SW480 (cell line): ENCODE data around the gene ZCWPW1.
"Not testable (repeated sequence)": the region's sequence is repeated elsewhere in the genome, so short reads cannot be mapped to it uniquely, and the experiment has no call there.

Experiments used
- DNase-seq: peaks from one replicate; pipeline ENCODE4 v3.0.0-alpha.2; 2016; ENCODE audit warnings: low spot score

ZCWPW1 gene

DNA sequence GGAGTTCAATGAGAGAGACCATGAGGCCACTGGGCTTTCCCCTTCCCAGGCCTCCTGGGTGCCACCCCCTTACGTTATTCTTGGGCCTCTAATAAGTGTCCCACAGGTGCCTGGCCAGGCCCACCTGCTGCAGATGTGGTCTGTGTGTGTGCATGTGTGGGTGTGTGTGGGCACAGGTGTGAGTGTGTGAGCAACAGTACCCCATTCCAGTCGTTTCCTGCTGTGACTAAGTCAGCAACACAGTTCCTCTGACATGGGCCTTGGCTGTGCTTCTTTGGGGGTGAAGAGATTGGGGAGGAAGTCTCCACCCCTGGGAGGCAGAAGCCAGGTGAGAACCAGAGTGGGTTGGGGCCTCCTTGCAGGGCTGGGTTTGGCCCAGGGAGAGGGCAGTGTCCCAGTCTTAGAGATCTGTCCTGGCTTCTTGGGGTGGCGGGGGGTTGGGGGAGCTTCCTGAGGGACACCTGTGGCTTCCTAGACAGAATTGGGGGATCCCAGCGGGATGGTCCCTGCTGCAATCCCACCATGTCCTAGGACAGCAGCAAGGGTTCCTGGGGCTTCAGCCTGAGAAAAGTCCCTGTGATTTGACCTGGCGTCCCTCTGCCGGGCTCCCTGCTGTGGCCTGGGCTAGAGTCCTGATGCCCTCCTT is 74.7 kb downstream of the ZCWPW1 start:
- DNase-seq = no peak

DNA sequence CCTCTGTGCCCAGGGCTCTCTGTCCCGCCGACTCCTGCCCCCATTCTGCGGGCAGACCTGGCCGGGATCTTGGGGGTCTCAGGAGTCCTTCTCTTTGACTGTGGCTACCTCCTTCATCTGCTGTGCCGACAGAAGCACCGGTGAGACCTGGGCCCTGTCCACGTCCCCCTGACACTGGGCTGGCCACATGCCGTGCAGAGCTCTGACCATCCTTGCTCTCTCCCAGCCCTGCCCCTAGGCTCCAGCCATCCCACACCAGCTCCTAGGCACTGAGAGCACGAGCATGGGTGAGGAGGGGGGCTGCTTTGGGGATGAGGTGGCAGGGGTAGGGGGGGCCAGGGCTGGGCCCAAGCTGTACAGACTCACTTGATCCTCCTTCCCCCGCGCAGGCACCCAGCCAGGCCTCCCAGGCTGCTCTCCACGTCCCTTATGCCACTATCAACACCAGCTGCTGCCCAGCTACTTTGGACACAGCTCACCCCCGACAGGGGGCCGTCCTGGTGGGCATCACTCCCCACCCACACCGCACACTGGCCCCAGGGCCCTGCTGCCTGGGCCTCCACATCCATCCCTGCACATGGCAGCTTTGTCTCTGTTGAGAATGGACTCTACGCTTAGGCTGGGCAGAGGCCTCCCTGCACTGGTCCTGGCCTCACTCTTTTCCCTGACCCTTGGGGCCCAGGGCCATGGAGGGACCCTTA is 75.4 kb downstream of the ZCWPW1 start:
- no peak for DNase-seq

DNA sequence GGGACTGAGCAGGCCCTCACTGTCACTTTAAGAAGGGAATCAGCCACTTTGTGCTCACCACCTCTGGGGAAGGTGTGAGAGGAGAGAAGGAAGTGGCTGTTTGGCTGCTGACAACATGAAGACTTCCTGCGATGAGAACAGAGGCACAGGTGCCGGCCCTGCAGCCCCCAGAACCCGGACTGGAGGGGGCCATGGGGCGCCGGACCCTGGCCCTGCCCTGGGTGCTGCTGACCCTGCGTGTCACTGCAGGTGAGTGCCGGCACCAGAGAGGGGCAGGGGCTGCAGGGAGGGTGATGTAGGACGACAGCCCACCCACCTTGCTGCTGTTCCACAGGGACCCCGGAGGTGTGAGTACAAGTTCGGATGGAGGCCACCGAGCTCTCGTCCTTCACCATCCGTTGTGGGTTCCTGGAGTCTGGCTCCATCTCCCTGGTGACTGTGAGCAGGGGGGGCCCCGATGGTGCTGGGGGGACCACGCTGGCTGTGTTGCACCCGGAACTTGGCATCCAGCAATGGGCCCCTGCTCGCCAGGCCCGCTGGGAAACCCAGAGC is 76.2 kb downstream of the ZCWPW1 start:
- DNase-seq = not testable (repeated sequence)

DNA sequence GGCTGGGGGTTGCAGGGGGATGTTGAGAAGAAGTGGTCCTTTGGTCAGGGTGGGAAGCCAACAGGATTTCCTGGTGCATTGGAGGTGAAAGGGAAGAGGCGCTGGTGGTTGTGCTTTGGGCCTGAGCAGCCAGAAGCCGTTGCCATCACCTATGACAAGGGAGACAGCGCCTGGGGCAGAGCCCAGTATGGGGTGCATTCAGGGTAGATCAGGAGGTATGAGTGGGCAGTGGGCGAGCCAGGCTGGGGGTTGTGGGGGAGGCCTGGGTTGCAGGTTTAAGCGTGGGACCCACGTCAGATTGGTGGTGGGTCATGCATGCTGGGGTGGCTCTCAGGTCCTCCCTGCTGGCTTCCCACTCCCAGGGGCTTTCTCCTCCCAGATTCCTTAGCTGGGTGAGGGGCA is 76.8 kb downstream of the ZCWPW1 start:
- no peak for DNase-seq
